ENCODE data around the gene GMEB2. TPM values are rescaled to one million over a fixed set of nuclear protein-coding genes. Genes with fewer than 3 reads are reported as not detected.
"Not testable (repeated sequence)": the region's sequence is repeated elsewhere in the genome, so short reads cannot be mapped to it uniquely, and the experiment has no call there.

GMEB2 gene
- polyA plus RNA-seq, 4 donors = 8.4 to 10.4 (median 9.6) TPM

- Histone ChIP-seq H3K9me3 (ENCODE audit: control insufficient read depth in 2 of 2, insufficient read depth in 1 of 2, low read depth in 1 of 2, low read length in 1 of 2) (no peaks in the 10 kb centered on the region), H3K4me3 (ENCODE audit: low read depth in 1 of 3, low read length in 3 of 3) (peak overlapping the region in 1 of 3 donors; percentile 19), H3K4me1 (ENCODE audit: control insufficient read depth in 3 of 3, insufficient read depth in 2 of 3, low read depth in 1 of 3, low read length in 2 of 3) (peaks cover 0 to 7% (median 2%) of the 10 kb centered on the region in 3 donors), H3K27me3 (ENCODE audit: control insufficient read depth in 3 of 3, insufficient read depth in 3 of 3, low read length in 3 of 3) (peaks cover 0 to 4% (median 0%) of the 10 kb centered on the region in 3 donors), H3K36me3 (ENCODE audit: control insufficient read depth in 3 of 3, insufficient read depth in 2 of 3, low read depth in 1 of 3, low read length in 3 of 3) (peaks cover 0 to 4% (median 0%) of the 10 kb centered on the region in 3 donors), H3K27ac (ENCODE audit: low read depth in 1 of 3, low read length in 2 of 3) (peak overlapping the region in 1 of 3 donors; percentile 71)
- peak in 1 of 2 donors; percentile 45 for DNase-seq
- 34 to 47% (median 44%) methylated on average over 14 to 15 of the region's 15 CpGs for WGBS, 3 donors
- no peak for FAIRE-seq
These were observed 12.4 kb upstream of the GMEB2 start for GRCh38 chr20:63639093-63639975.

GRCh38 chr20:63636752-63637628, 10.1 kb upstream of the GMEB2 start:
- Histone ChIP-seq H3K9me3 (ENCODE audit: control insufficient read depth in 2 of 2, insufficient read depth in 1 of 2, low read depth in 1 of 2, low read length in 1 of 2) (no peaks in the 10 kb centered on the region), H3K27ac (ENCODE audit: low read depth in 1 of 3, low read length in 2 of 3) (peak overlapping the region in 1 of 3 donors; percentile 1), H3K36me3 (ENCODE audit: control insufficient read depth in 3 of 3, insufficient read depth in 2 of 3, low read depth in 1 of 3, low read length in 3 of 3) (no peaks in the 10 kb centered on the region), H3K4me3 (ENCODE audit: low read depth in 1 of 3, low read length in 3 of 3) (no peak overlapping the region), H3K4me1 (ENCODE audit: control insufficient read depth in 3 of 3, insufficient read depth in 2 of 3, low read depth in 1 of 3, low read length in 2 of 3) (no peaks in the 10 kb centered on the region), H3K27me3 (ENCODE audit: control insufficient read depth in 3 of 3, insufficient read depth in 3 of 3, low read length in 3 of 3) (no peaks in the 10 kb centered on the region)
- no peak for FAIRE-seq
- 73 to 78% (median 77%) methylated on average over 19 of the region's 19 CpGs for WGBS, 3 donors
- DNase-seq = no peak

- H3K4me1 ChIP-seq (ENCODE audit: control insufficient read depth in 3 of 3, insufficient read depth in 2 of 3, low read depth in 1 of 3, low read length in 2 of 3) = no peaks in the 10 kb centered on the region
- H3K36me3 ChIP-seq (ENCODE audit: control insufficient read depth in 3 of 3, insufficient read depth in 2 of 3, low read depth in 1 of 3, low read length in 3 of 3) = no peaks in the 10 kb centered on the region
- H3K27me3 ChIP-seq (ENCODE audit: control insufficient read depth in 3 of 3, insufficient read depth in 3 of 3, low read length in 3 of 3) = no peaks in the 10 kb centered on the region
- peak in 1 of 2 donors; percentile 54 for DNase-seq
- no peak overlapping the region for H3K4me3 ChIP-seq (ENCODE audit: low read depth in 1 of 3, low read length in 3 of 3)
- 67 to 73% (median 69%) methylated on average over 15 of the region's 15 CpGs for WGBS, 3 donors
- no peaks in the 10 kb centered on the region for H3K9me3 ChIP-seq (ENCODE audit: control insufficient read depth in 2 of 2, insufficient read depth in 1 of 2, low read depth in 1 of 2, low read length in 1 of 2)
- FAIRE-seq = no peak
- peak overlapping the region in 2 of 3 donors; percentile 24 to 67 for H3K27ac ChIP-seq (ENCODE audit: low read depth in 1 of 3, low read length in 2 of 3)
These were observed 8.7 kb upstream of the GMEB2 start for GRCh38 chr20:63635431-63636141.

GRCh38 chr20:63633732-63634131, 6.8 kb upstream of the GMEB2 start:
- H3K4me1 ChIP-seq (ENCODE audit: control insufficient read depth in 3 of 3, insufficient read depth in 2 of 3, low read depth in 1 of 3, low read length in 2 of 3) = peaks cover 0 to 3% (median 0%) of the 10 kb centered on the region in 3 donors
- H3K36me3 ChIP-seq (ENCODE audit: control insufficient read depth in 3 of 3, insufficient read depth in 2 of 3, low read depth in 1 of 3, low read length in 3 of 3) = no peaks in the 10 kb centered on the region
- H3K4me3 ChIP-seq (ENCODE audit: low read depth in 1 of 3, low read length in 3 of 3) = no peak overlapping the region
- H3K9me3 ChIP-seq (ENCODE audit: control insufficient read depth in 2 of 2, insufficient read depth in 1 of 2, low read depth in 1 of 2, low read length in 1 of 2) = no peaks in the 10 kb centered on the region
- FAIRE-seq = no peak
- no peak for DNase-seq
- 84 to 87% (median 86%) methylated on average over 9 of the region's 9 CpGs for WGBS, 3 donors
- H3K27ac ChIP-seq (ENCODE audit: low read depth in 1 of 3, low read length in 2 of 3) = no peak overlapping the region
- H3K27me3 ChIP-seq (ENCODE audit: control insufficient read depth in 3 of 3, insufficient read depth in 3 of 3, low read length in 3 of 3) = no peaks in the 10 kb centered on the region

GRCh38 chr20:63631426-63631825, 4.5 kb upstream of the GMEB2 start:
- H3K36me3 ChIP-seq (ENCODE audit: control insufficient read depth in 3 of 3, insufficient read depth in 2 of 3, low read depth in 1 of 3, low read length in 3 of 3); FAIRE-seq; H3K4me3 ChIP-seq (ENCODE audit: low read depth in 1 of 3, low read length in 3 of 3); H3K9me3 ChIP-seq (ENCODE audit: control insufficient read depth in 2 of 2, insufficient read depth in 1 of 2, low read depth in 1 of 2, low read length in 1 of 2); H3K27ac ChIP-seq (ENCODE audit: low read depth in 1 of 3, low read length in 2 of 3); H3K27me3 ChIP-seq (ENCODE audit: control insufficient read depth in 3 of 3, insufficient read depth in 3 of 3, low read length in 3 of 3); DNase-seq: not testable (repeated sequence)
- peaks cover 0 to 12% (median 0%) of the 10 kb centered on the region in 3 donors for H3K4me1 ChIP-seq (ENCODE audit: control insufficient read depth in 3 of 3, insufficient read depth in 2 of 3, low read depth in 1 of 3, low read length in 2 of 3)
- 43 to 63% (median 50%) methylated on average over 10 of the region's 10 CpGs for WGBS, 3 donors

GRCh38 chr20:63630956-63631355, 4.1 kb upstream of the GMEB2 start:
- H3K27me3 ChIP-seq (ENCODE audit: control insufficient read depth in 3 of 3, insufficient read depth in 3 of 3, low read length in 3 of 3); DNase-seq; H3K9me3 ChIP-seq (ENCODE audit: control insufficient read depth in 2 of 2, insufficient read depth in 1 of 2, low read depth in 1 of 2, low read length in 1 of 2); H3K36me3 ChIP-seq (ENCODE audit: control insufficient read depth in 3 of 3, insufficient read depth in 2 of 3, low read depth in 1 of 3, low read length in 3 of 3); FAIRE-seq; H3K4me3 ChIP-seq (ENCODE audit: low read depth in 1 of 3, low read length in 3 of 3): not testable (repeated sequence)
- peak overlapping the region in 1 of 3 donors; percentile 58 for H3K27ac ChIP-seq (ENCODE audit: low read depth in 1 of 3, low read length in 2 of 3)
- peaks cover 0 to 13% (median 0%) of the 10 kb centered on the region in 3 donors for H3K4me1 ChIP-seq (ENCODE audit: control insufficient read depth in 3 of 3, insufficient read depth in 2 of 3, low read depth in 1 of 3, low read length in 2 of 3)
- WGBS, 3 donors = 91 to 95% (median 95%) methylated on average over 6 of the region's 6 CpGs

- Histone ChIP-seq H3K27me3 (ENCODE audit: control insufficient read depth in 3 of 3, insufficient read depth in 3 of 3, low read length in 3 of 3) (no peaks in the 10 kb centered on the region), H3K36me3 (ENCODE audit: control insufficient read depth in 3 of 3, insufficient read depth in 2 of 3, low read depth in 1 of 3, low read length in 3 of 3) (no peaks in the 10 kb centered on the region), H3K4me1 (ENCODE audit: control insufficient read depth in 3 of 3, insufficient read depth in 2 of 3, low read depth in 1 of 3, low read length in 2 of 3) (peaks cover 0 to 14% (median 0%) of the 10 kb centered on the region in 3 donors), H3K27ac (ENCODE audit: low read depth in 1 of 3, low read length in 2 of 3) (peak overlapping the region; percentile 1 to 98 (median 90)), H3K4me3 (ENCODE audit: low read depth in 1 of 3, low read length in 3 of 3) (peak overlapping the region; percentile 84 to 93 (median 92)), H3K9me3 (ENCODE audit: control insufficient read depth in 2 of 2, insufficient read depth in 1 of 2, low read depth in 1 of 2, low read length in 1 of 2) (no peaks in the 10 kb centered on the region)
- FAIRE-seq = no peak
- 11 to 23% (median 11%) methylated on average over 22 of the region's 22 CpGs for WGBS, 3 donors
- DNase-seq = peak; percentile 74 to 88
These were observed 1.5 kb upstream of the GMEB2 start for GRCh38 chr20:63628246-63628975.

Data from small intestine (tissue), 7 donors.